Endodermal cell (in vitro differentiated cells): ENCODE measurements around the gene TMEM255B. TPM values are rescaled to one million over a fixed set of nuclear protein-coding genes. Genes with fewer than 3 reads are reported as not detected.
A peak's percentile ranks its signal among the peaks of the same experiment; 100 is the strongest.

Experiments
- DNase-seq: peaks from one replicate; pipeline ENCODE4 v3.0.0-alpha.2; 2017
- H3K27ac ChIP-seq: 2 replicates; pipeline ENCODE4 v1.5.1; 2013; ENCODE audit warnings: mild to moderate bottlenecking, low read depth, low read length, moderate library complexity
- H3K27me3 ChIP-seq: 2 replicates; pipeline ENCODE4 v1.6.1; 2013; ENCODE audit warnings: mild to moderate bottlenecking, low read length, moderate library complexity; ENCODE audit not compliant: insufficient read depth, control insufficient read depth, poor library complexity, severe bottlenecking
- H3K36me3 ChIP-seq: 2 replicates; pipeline ENCODE4 v1.7.0; 2013; ENCODE audit warnings: mild to moderate bottlenecking, low read length, moderate library complexity; ENCODE audit not compliant: control insufficient read depth, insufficient read depth
- H3K4me1 ChIP-seq: one replicate; pipeline ENCODE4 v1.7.0; 2013; ENCODE audit warnings: low read length; ENCODE audit not compliant: control insufficient read depth, insufficient read depth
- H3K4me3 ChIP-seq: 2 replicates; pipeline ENCODE4 v1.5.1; 2013; ENCODE audit warnings: mild to moderate bottlenecking, low read length, moderate library complexity
- H3K9ac ChIP-seq: 2 replicates; pipeline ENCODE4 v1.6.1; 2013; ENCODE audit warnings: mild to moderate bottlenecking, low read length, moderate library complexity; ENCODE audit not compliant: poor library complexity, severe bottlenecking; ENCODE audit errors: extremely low read depth
- H3K9me3 ChIP-seq: 2 replicates; pipeline ENCODE4 v1.6.1; 2013; ENCODE audit warnings: mild to moderate bottlenecking, low read length, moderate library complexity; ENCODE audit not compliant: control insufficient read depth
- H3K27ac Mint-ChIP-seq: 2 replicates; pipeline ENCODE4 v1.8.0; 2020; ENCODE audit warnings: mixed read lengths
- H3K27me3 Mint-ChIP-seq: 2 replicates; pipeline ENCODE4 v1.8.0; 2021; ENCODE audit warnings: mild to moderate bottlenecking, mixed read lengths; ENCODE audit not compliant: insufficient read depth
- H3K36me3 Mint-ChIP-seq: 2 replicates; pipeline ENCODE4 v1.8.0; 2020; ENCODE audit warnings: low read depth, mixed read lengths
- H3K4me1 Mint-ChIP-seq: 2 replicates; pipeline ENCODE4 v1.8.0; 2020; ENCODE audit warnings: mixed read lengths
- H3K4me3 Mint-ChIP-seq: 2 replicates; pipeline ENCODE4 v1.8.0; 2020; ENCODE audit warnings: mild to moderate bottlenecking, moderate library complexity, mixed read lengths
- H3K9me3 Mint-ChIP-seq: 2 replicates; pipeline ENCODE4 v1.8.0; 2020; ENCODE audit warnings: mild to moderate bottlenecking, mixed read lengths
- WGBS, 2 experiments: methylation state at CpG; one replicate each; pipeline versions ENCODE4 v1.1.5 to v1.1.7; 2013; ENCODE audit warnings: missing lambda C conversion rate in 2 of 2, mixed read lengths in 1 of 2; ENCODE audit not compliant: insufficient coverage in 1 of 2, insufficient read length in 1 of 2; 5-methylcytosine and 5-hydroxymethylcytosine counted together
- total RNA-seq, 2 donors: library from RNA; stranded (reverse); fragmentation: NEBNext Ultra II Directional in 1 of 2; extraction: Animal tissue kit (Norgen Biotek cat#: 25700) in 1 of 2; gene quantifications; 2 replicates in 1 of 2; 3 replicates in 1 of 2; pipeline ENCODE4 v1.2.1, GENCODE V29; 2021
- TF ChIP-seq, protein P1 (sequence below): fragments of 200-600 bp; sonication (generic); conservative IDR thresholded peaks from 2 replicates; pipeline ENCODE4 v1.5.0; 2021; ENCODE audit warnings: antibody characterized with exemption, mild to moderate bottlenecking

Gene TMEM255B
- total RNA-seq, 2 donors from 2014 or later = 0.55 to 2.1 TPM

GRCh38 chr13:113756441-113757097 lies 2.5 kb upstream of the TMEM255B start:
- 93 to 97% methylated on average over 19 to 20 of the region's 20 CpGs for WGBS, 2 experiments
- Mint-ChIP-seq H3K9me3 (no peaks in the 10 kb centered on the region), H3K27me3 (peaks cover 39% of the 10 kb centered on the region), H3K4me3 (no peak overlapping the region), H3K36me3 (no peaks in the 10 kb centered on the region), H3K4me1 (peaks cover 11% of the 10 kb centered on the region), H3K27ac (no peak overlapping the region)
- Histone ChIP-seq H3K9ac (no peak overlapping the region), H3K9me3 (no peaks in the 10 kb centered on the region), H3K27me3 (peaks cover 40% of the 10 kb centered on the region), H3K4me1 (no peaks in the 10 kb centered on the region), H3K36me3 (no peaks in the 10 kb centered on the region), H3K4me3 (no peak overlapping the region), H3K27ac (no peak overlapping the region)
- TF ChIP-seq, protein P1, sequence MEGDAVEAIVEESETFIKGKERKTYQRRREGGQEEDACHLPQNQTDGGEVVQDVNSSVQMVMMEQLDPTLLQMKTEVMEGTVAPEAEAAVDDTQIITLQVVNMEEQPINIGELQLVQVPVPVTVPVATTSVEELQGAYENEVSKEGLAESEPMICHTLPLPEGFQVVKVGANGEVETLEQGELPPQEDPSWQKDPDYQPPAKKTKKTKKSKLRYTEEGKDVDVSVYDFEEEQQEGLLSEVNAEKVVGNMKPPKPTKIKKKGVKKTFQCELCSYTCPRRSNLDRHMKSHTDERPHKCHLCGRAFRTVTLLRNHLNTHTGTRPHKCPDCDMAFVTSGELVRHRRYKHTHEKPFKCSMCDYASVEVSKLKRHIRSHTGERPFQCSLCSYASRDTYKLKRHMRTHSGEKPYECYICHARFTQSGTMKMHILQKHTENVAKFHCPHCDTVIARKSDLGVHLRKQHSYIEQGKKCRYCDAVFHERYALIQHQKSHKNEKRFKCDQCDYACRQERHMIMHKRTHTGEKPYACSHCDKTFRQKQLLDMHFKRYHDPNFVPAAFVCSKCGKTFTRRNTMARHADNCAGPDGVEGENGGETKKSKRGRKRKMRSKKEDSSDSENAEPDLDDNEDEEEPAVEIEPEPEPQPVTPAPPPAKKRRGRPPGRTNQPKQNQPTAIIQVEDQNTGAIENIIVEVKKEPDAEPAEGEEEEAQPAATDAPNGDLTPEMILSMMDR = no peak
- peak; percentile 28 for DNase-seq

GRCh38 chr13:113759525-113760137 lies 605 bp downstream of the TMEM255B start:
- 0 to 3% methylated on average over 22 to 26 of the region's 26 CpGs for WGBS, 2 experiments
- peak overlapping the region; percentile 62 for H3K4me3 Mint-ChIP-seq
- H3K27ac Mint-ChIP-seq = no peak overlapping the region
- peaks cover 47% of the 10 kb centered on the region for H3K27me3 ChIP-seq
- H3K4me1 Mint-ChIP-seq = peaks cover 23% of the 10 kb centered on the region
- TF ChIP-seq, protein P1 = no peak
- H3K36me3 Mint-ChIP-seq = no peaks in the 10 kb centered on the region
- H3K4me1 ChIP-seq = no peaks in the 10 kb centered on the region
- no peaks in the 10 kb centered on the region for H3K9me3 ChIP-seq
- peaks cover 45% of the 10 kb centered on the region for H3K27me3 Mint-ChIP-seq
- DNase-seq = peak; percentile 64
- H3K36me3 ChIP-seq = no peaks in the 10 kb centered on the region
- no peak overlapping the region for H3K9ac ChIP-seq
- no peak overlapping the region for H3K27ac ChIP-seq
- peak overlapping the region; percentile 90 for H3K4me3 ChIP-seq
- no peaks in the 10 kb centered on the region for H3K9me3 Mint-ChIP-seq

DNA sequence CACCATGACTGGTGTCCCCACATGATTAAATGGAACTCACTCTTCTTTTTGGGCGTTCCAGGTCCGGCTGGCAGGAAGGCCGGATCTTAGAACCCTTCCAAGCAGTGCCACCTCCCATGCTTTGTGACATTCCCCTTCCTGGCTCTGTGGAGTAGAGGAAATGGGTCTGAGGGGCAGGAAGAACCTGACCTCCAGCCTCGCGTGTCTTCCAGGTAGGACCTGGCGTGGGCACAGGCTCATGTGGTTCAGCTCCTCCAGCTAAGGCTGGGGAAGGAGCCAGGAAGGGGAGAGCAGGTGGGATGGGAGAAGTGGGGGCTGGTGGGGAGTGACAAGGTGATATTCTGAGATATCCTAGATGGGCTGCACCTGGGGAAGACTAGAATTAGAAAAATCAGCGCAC lies 2.1 kb downstream of the TMEM255B start:
- Mint-ChIP-seq H3K27me3 (peaks cover 45% of the 10 kb centered on the region), H3K4me1 (peaks cover 29% of the 10 kb centered on the region), H3K9me3 (no peaks in the 10 kb centered on the region), H3K27ac (no peak overlapping the region), H3K36me3 (no peaks in the 10 kb centered on the region), H3K4me3 (no peak overlapping the region)
- Histone ChIP-seq H3K27me3 (peaks cover 47% of the 10 kb centered on the region), H3K27ac (no peak overlapping the region), H3K36me3 (no peaks in the 10 kb centered on the region), H3K4me3 (no peak overlapping the region), H3K9me3 (no peaks in the 10 kb centered on the region), H3K9ac (no peak overlapping the region), H3K4me1 (no peaks in the 10 kb centered on the region)
- TF ChIP-seq, protein P1 = no peak
- DNase-seq = peak; percentile 27
- 88 to 100% methylated on average over 1 to 7 of the region's 7 CpGs for WGBS, 2 experiments
